ENCODE data around the gene RAB4B.

DNA sequence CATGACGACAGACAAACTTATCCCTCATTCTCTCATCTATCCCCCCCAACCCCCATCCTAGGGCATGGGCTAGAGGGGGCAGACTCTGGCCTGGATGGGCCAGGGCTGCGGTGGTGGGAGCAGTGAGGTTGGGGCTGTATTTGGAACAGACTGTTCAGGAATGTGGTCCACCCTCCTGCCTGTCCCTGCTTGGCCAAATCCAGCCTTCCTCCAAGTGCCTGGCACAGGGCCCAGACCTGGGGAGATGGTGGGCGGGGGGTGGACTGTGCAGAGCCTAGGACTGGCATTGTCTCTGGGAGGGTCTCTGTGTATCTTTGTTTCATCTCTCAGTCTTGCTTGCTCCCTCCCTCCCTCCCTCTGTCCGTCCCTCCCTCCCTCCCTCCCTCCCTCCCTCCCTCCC lies 35.1 kb downstream of the RAB4B start:
- TF ChIP-seq NFRKB (IDR thresholded peaks at IDR 0.05), result no peak
- TF ChIP-seq LEF1 (IDR thresholded peaks at IDR 0.05; ENCODE audit: borderline replicate concordance), result no peak
- no peak for TF ChIP-seq TARDBP (IDR thresholded peaks at IDR 0.05)
- TF ChIP-seq ARNT (IDR thresholded peaks at IDR 0.05), result no peak
- no peak for TF ChIP-seq ZNF384 (IDR thresholded peaks at IDR 0.05)
- no peak for TF ChIP-seq SUZ12 (IDR thresholded peaks at IDR 0.05)

Measured in HEK293T (cell line).